ENCODE data around the gene BCL2.
"Not testable (repeated sequence)": the region's sequence is repeated elsewhere in the genome, so short reads cannot be mapped to it uniquely, and the experiment has no call there.

BCL2 gene

GRCh38 chr18:63197246-63197869 lies 122.2 kb downstream of the BCL2 start:
- no peak for DNase-seq

- no peak for DNase-seq
Observed at GRCh38 chr18:63195326-63196159, 124.0 kb downstream of the BCL2 start.

- DNase-seq, result no peak
Observed at GRCh38 chr18:63192885-63193349, 126.7 kb downstream of the BCL2 start.

GRCh38 chr18:63192126-63192884 lies 127.3 kb downstream of the BCL2 start:
- no peak for DNase-seq

- no peak for DNase-seq
Observed at GRCh38 chr18:63191413-63191812, 128.2 kb downstream of the BCL2 start.

GRCh38 chr18:63190838-63191237 lies 128.7 kb downstream of the BCL2 start:
- not testable (repeated sequence) for DNase-seq

- no peak for DNase-seq
Observed at GRCh38 chr18:63189817-63190216, 129.8 kb downstream of the BCL2 start.

- no peak for DNase-seq
Observed at GRCh38 chr18:63189041-63189440, 130.5 kb downstream of the BCL2 start.

- no peak for DNase-seq
Observed at GRCh38 chr18:63187791-63188460, 131.6 kb downstream of the BCL2 start.

GRCh38 chr18:63187223-63187574 lies 132.4 kb downstream of the BCL2 start:
- no peak for DNase-seq

- DNase-seq, result no peak
Observed at GRCh38 chr18:63186520-63187222, 132.9 kb downstream of the BCL2 start.

- no peak for DNase-seq
Observed at GRCh38 chr18:63185984-63186383, 133.6 kb downstream of the BCL2 start.

- no peak for DNase-seq
Observed at GRCh38 chr18:63183952-63184770, 135.4 kb downstream of the BCL2 start.

GRCh38 chr18:63183378-63183777 lies 136.2 kb downstream of the BCL2 start:
- DNase-seq, result no peak

GRCh38 chr18:63182861-63183260 lies 136.7 kb downstream of the BCL2 start:
- no peak for DNase-seq

- DNase-seq, result no peak
Observed at GRCh38 chr18:63182310-63182772, 137.2 kb downstream of the BCL2 start.

- DNase-seq, result no peak
Observed at GRCh38 chr18:63181706-63182309, 137.8 kb downstream of the BCL2 start.

GRCh38 chr18:63180971-63181376 lies 138.6 kb downstream of the BCL2 start:
- no peak for DNase-seq

GRCh38 chr18:63180321-63180720 lies 139.2 kb downstream of the BCL2 start:
- DNase-seq, result no peak

GRCh38 chr18:63179422-63179821 lies 140.1 kb downstream of the BCL2 start:
- no peak for DNase-seq

- no peak for DNase-seq
Observed at GRCh38 chr18:63178971-63179370, 140.6 kb downstream of the BCL2 start.

Measured in activated CD4-positive, CD25-positive, alpha-beta regulatory T cell treated with anti-CD3 and anti-CD28 coated beads, Interleukin-2, amount 50 U/mL, for 72 hours (primary cell).